Parathyroid adenoma (tissue), 2 donors: ENCODE results near the gene UBE2D2.

Source experiments
- H2AFZ ChIP-seq: fragments of 300-600 bp; sonication (generic); one replicate; pipeline ENCODE4 v1.7.0; 2017; ENCODE audit warnings: antibody characterized with exemption, mild to moderate bottlenecking
- H3K27ac ChIP-seq: fragments of 300-600 bp; sonication (generic); one replicate; pipeline ENCODE4 v1.7.0; 2017
- H3K27me3 ChIP-seq: fragments of 300-600 bp; sonication (generic); one replicate; pipeline ENCODE4 v1.7.0; 2017; ENCODE audit warnings: low read length; ENCODE audit not compliant: control insufficient read depth, insufficient read depth
- H3K36me3 ChIP-seq: fragments of 300-600 bp; sonication (generic); one replicate; pipeline ENCODE4 v1.7.0; 2017; ENCODE audit warnings: low read length; ENCODE audit not compliant: control insufficient read depth, insufficient read depth
- H3K4me1 ChIP-seq: fragments of 300-600 bp; sonication (generic); one replicate; pipeline ENCODE4 v1.7.0; 2017; ENCODE audit warnings: control low read depth
- H3K4me2 ChIP-seq: fragments of 300-600 bp; sonication (generic); one replicate; pipeline ENCODE4 v1.7.0; 2017; ENCODE audit warnings: low read length
- H3K4me3 ChIP-seq: fragments of 300-600 bp; sonication (generic); one replicate; pipeline ENCODE4 v1.7.0; 2017; ENCODE audit warnings: low read depth, low read length
- H3K79me2 ChIP-seq: fragments of 300-600 bp; sonication (generic); one replicate; pipeline ENCODE4 v1.7.0; 2017; ENCODE audit warnings: control low read depth
- H3K9ac ChIP-seq: fragments of 300-600 bp; sonication (generic); one replicate; pipeline ENCODE4 v1.7.0; 2017; ENCODE audit warnings: mild to moderate bottlenecking
- H3K9me3 ChIP-seq: fragments of 300-600 bp; sonication (generic); one replicate; pipeline ENCODE4 v1.7.0; 2017; ENCODE audit warnings: low read length; ENCODE audit not compliant: control insufficient read depth
- TF ChIP-seq, protein P1 (sequence below): fragments of 300-600 bp; sonication (generic); IDR thresholded peaks from one replicate; pipeline ENCODE4 v1.7.0; 2017; ENCODE audit warnings: antibody characterized with exemption, mild to moderate bottlenecking
- donor health status: primary hyperparathyroidism.

The UBE2D2 gene

DNA sequence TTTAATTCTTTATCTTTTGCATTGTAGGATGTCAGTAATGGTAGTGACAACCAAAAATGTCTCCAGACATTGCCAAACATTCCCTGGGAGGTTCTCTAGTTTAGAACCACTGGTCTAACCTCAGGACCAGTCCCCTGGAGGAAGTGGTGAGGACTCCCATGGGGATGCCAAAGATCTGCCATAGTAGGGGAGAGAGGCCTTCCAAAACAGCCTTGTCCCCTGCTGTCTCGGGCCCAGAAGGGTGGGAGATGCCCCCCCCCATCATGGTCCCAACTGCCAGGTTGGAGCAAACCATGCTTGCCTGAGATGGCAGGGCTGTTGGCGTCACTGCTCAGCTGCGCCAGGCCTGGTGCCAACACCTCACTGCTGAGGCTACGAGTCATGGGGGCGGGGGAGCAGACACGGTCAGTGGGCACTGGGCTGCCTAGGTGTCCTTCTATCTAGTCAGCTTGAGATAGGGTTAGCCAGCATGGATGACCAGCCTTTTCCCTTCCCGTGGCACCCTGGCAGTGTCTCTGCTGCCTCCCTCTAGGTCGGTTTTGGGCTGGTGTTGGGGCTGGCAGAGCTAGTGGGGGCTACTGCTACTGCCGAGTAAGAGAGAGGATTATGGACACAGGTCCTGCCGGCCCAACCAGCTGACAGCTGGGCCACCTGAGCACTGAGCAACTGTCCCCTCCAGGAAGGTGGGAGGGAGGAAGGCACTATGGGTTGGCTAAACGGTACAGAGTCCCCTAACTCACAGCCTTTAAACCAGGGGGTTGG, 78.7 kb downstream of the UBE2D2 start:
- Histone ChIP-seq H3K9me3 (no peaks in the 10 kb centered on the region), H3K4me2 (no peak overlapping the region), H3K4me3 (no peak overlapping the region), H3K27ac (peak overlapping the region; percentile 32), H3K36me3 (no peaks in the 10 kb centered on the region), H3K79me2 (peaks cover 7% of the 10 kb centered on the region), H3K9ac (no peak overlapping the region), H2AFZ (no peak overlapping the region), H3K27me3 (no peaks in the 10 kb centered on the region), H3K4me1 (peaks cover 58% of the 10 kb centered on the region)
- TF ChIP-seq, protein P1, sequence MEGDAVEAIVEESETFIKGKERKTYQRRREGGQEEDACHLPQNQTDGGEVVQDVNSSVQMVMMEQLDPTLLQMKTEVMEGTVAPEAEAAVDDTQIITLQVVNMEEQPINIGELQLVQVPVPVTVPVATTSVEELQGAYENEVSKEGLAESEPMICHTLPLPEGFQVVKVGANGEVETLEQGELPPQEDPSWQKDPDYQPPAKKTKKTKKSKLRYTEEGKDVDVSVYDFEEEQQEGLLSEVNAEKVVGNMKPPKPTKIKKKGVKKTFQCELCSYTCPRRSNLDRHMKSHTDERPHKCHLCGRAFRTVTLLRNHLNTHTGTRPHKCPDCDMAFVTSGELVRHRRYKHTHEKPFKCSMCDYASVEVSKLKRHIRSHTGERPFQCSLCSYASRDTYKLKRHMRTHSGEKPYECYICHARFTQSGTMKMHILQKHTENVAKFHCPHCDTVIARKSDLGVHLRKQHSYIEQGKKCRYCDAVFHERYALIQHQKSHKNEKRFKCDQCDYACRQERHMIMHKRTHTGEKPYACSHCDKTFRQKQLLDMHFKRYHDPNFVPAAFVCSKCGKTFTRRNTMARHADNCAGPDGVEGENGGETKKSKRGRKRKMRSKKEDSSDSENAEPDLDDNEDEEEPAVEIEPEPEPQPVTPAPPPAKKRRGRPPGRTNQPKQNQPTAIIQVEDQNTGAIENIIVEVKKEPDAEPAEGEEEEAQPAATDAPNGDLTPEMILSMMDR = no peak

DNA sequence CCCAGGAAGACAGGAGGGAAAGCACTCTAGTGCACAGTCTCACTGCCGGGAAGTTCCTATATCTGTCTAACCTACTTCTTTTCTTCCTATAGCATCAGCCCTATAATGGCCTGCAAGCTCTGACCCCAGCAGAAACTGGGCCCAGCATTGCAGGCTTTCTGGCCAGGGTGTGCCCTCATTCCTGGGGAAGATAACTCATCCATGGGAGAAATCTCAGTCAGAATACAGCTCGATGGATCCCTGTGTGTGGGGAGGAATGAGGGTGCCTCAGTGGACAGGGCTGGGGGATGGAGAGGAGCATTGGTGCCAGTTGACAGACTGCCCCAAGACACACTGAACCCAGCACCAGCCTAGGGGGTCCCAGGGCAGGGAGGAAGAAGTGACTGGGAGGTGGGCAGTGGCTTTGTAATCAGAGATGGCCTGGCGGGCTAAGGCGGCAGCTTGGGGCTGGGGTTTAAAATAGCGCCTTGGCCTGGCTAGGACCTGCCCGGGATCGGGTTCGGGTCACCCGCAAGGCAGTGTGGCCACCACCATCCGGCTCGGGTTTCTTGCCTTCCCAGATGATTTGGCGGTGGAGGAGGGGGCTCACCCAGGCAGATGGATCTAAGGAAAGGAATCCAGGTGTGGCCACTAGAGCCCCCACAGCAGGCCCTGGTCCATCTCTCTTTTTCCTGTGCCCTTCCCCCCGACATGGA, 79.4 kb downstream of the UBE2D2 start:
- Histone ChIP-seq H2AFZ (no peak overlapping the region), H3K4me1 (peaks cover 57% of the 10 kb centered on the region), H3K9ac (no peak overlapping the region), H3K79me2 (peaks cover 5% of the 10 kb centered on the region), H3K27me3 (no peaks in the 10 kb centered on the region), H3K27ac (peak overlapping the region; percentile 32), H3K9me3 (no peaks in the 10 kb centered on the region), H3K36me3 (no peaks in the 10 kb centered on the region), H3K4me3 (no peak overlapping the region), H3K4me2 (no peak overlapping the region)
- TF ChIP-seq, protein P1 = no peak

DNA sequence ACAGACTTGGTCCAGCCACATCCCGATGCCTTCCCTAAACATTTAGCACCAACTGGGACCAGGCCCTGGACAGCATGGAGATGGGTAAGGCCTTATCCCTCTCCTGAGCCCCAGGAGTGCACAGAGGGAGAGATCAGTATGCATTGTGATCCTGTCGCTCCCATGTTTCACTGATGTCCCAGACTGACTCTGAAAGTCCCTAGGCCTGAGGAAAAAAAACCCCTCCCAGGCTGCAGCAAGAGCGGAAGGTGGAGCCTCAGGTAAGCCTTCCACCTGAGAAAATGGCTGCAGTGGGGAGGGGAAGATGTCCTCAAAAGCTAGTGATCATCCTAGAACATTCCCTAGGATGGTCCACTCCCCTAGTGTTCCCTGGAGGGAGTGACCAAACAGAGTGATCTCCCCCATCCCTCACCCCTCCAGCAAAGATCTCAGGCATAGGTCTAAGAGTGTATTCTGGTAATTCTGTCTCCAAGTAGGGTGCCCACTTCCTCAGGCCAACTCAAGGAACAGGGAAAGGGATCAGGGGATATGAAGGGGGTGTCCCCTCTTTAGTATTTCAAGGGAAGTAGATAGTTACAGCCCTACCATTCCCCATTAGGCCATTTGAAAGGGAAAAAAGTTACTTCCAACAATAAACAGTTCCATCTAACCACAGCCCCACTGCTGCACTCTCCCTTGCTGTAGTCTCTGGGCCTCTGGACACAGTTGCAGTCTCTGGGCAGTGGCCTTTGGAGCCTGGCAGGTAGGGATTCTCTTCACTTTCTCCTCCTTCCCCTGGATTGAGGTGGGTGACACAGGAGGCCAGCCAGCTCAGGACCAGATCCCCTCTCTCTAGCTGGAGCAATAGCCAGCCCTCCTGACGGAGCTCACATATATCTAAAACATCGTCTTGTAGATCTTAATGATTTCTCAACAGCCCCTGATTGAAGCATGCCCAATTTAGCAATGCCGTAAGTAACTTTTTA, 80.3 kb downstream of the UBE2D2 start:
- Histone ChIP-seq H3K27ac (no peak overlapping the region), H3K79me2 (peaks cover 4% of the 10 kb centered on the region), H3K36me3 (no peaks in the 10 kb centered on the region), H2AFZ (no peak overlapping the region), H3K4me3 (no peak overlapping the region), H3K4me1 (peaks cover 49% of the 10 kb centered on the region), H3K9me3 (no peaks in the 10 kb centered on the region), H3K4me2 (no peak overlapping the region), H3K9ac (no peak overlapping the region), H3K27me3 (no peaks in the 10 kb centered on the region)
- TF ChIP-seq, protein P1 = no peak

DNA sequence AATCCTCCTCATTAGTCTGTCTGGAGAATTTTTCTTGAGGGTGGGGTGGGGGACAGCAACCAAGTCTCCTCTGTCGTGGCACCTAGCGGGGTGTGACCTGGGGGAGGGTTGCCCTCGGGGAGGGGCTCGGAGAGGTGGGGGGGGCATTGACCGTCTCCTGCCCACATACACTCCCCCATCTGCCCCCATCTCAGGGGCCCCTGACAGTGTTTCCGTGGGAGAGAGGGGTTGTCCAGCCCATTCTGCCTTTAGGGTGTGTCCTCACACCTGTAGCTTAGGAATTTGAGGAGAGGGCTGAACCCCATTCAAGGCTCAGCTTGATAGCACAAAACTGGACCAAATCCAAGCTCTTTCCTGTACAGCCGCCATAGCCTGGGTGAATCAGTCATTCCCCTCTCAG, 81.1 kb downstream of the UBE2D2 start:
- no peaks in the 10 kb centered on the region for H3K27me3 ChIP-seq
- H3K79me2 ChIP-seq = no peaks in the 10 kb centered on the region
- H2AFZ ChIP-seq = no peak overlapping the region
- TF ChIP-seq, protein P1 = no peak
- H3K4me2 ChIP-seq = no peak overlapping the region
- peaks cover 45% of the 10 kb centered on the region for H3K4me1 ChIP-seq
- H3K4me3 ChIP-seq = no peak overlapping the region
- no peaks in the 10 kb centered on the region for H3K9me3 ChIP-seq
- H3K27ac ChIP-seq = no peak overlapping the region
- H3K36me3 ChIP-seq = no peaks in the 10 kb centered on the region
- H3K9ac ChIP-seq = no peak overlapping the region
